GM18909 (cell line): ENCODE results near the gene BACE1-AS.
"Not testable (repeated sequence)": the region's sequence is repeated elsewhere in the genome, so short reads cannot be mapped to it uniquely, and the experiment has no call there.

Experiments
- ATAC-seq: cut with Tn5 transposase; IDR thresholded peaks from one replicate; pipeline ENCODE4 v1.9.1; 2021; ENCODE audit warnings: mild to moderate bottlenecking; ENCODE audit not compliant: unreplicated experiment, poor library complexity

Gene BACE1-AS

GRCh38 chr11:117290809-117291396 lies at the start of gene BACE1-AS:
TSS of gene BACE1-AS (plus strand) at chr11:117291346.
- no peak for ATAC-seq

- ATAC-seq: no peak
Observed at GRCh38 chr11:117248341-117248740, 42.8 kb upstream of the BACE1-AS start.

GRCh38 chr11:117249571-117249970 lies 41.6 kb upstream of the BACE1-AS start:
- no peak for ATAC-seq

- ATAC-seq: no peak
Observed at GRCh38 chr11:117251506-117251905, 39.6 kb upstream of the BACE1-AS start.

GRCh38 chr11:117255966-117256365 lies 35.2 kb upstream of the BACE1-AS start:
- ATAC-seq: no peak

GRCh38 chr11:117256573-117256972 lies 34.6 kb upstream of the BACE1-AS start:
- ATAC-seq: no peak

GRCh38 chr11:117258576-117258975 lies 32.6 kb upstream of the BACE1-AS start:
- ATAC-seq: no peak

GRCh38 chr11:117259417-117259816 lies 31.7 kb upstream of the BACE1-AS start:
- no peak for ATAC-seq

GRCh38 chr11:117264624-117265323 lies 26.4 kb upstream of the BACE1-AS start:
- not testable (repeated sequence) for ATAC-seq

GRCh38 chr11:117265745-117266144 lies 25.4 kb upstream of the BACE1-AS start:
- ATAC-seq: no peak

- no peak for ATAC-seq
Observed at GRCh38 chr11:117269856-117270255, 21.3 kb upstream of the BACE1-AS start.

- no peak for ATAC-seq
Observed at GRCh38 chr11:117271208-117271607, 19.9 kb upstream of the BACE1-AS start.

- ATAC-seq: not testable (repeated sequence)
Observed at GRCh38 chr11:117272175-117272574, 19.0 kb upstream of the BACE1-AS start.

- no peak for ATAC-seq
Observed at GRCh38 chr11:117273550-117274289, 17.4 kb upstream of the BACE1-AS start.

- no peak for ATAC-seq
Observed at GRCh38 chr11:117278347-117278746, 12.8 kb upstream of the BACE1-AS start.

GRCh38 chr11:117279711-117280376 lies 11.3 kb upstream of the BACE1-AS start:
- no peak for ATAC-seq

GRCh38 chr11:117281159-117281558 lies 10.0 kb upstream of the BACE1-AS start:
- ATAC-seq: no peak

- no peak for ATAC-seq
Observed at GRCh38 chr11:117281869-117282268, 9.3 kb upstream of the BACE1-AS start.

- no peak for ATAC-seq
Observed at GRCh38 chr11:117282956-117283355, 8.2 kb upstream of the BACE1-AS start.

- no peak for ATAC-seq
Observed at GRCh38 chr11:117284053-117284452, 7.1 kb upstream of the BACE1-AS start.

GRCh38 chr11:117286588-117286987 lies 4.6 kb upstream of the BACE1-AS start:
- ATAC-seq: no peak
